Astrocyte of the hippocampus (primary cell): ENCODE measurements around the gene MTHFD2L.
"Not testable (repeated sequence)": the region's sequence is repeated elsewhere in the genome, so short reads cannot be mapped to it uniquely, and the experiment has no call there.

Experiments
- DNase-seq: peaks from one replicate; pipeline ENCODE4 v3.0.0; 2011; ENCODE audit warnings: low read depth, low spot score

Gene MTHFD2L

DNA sequence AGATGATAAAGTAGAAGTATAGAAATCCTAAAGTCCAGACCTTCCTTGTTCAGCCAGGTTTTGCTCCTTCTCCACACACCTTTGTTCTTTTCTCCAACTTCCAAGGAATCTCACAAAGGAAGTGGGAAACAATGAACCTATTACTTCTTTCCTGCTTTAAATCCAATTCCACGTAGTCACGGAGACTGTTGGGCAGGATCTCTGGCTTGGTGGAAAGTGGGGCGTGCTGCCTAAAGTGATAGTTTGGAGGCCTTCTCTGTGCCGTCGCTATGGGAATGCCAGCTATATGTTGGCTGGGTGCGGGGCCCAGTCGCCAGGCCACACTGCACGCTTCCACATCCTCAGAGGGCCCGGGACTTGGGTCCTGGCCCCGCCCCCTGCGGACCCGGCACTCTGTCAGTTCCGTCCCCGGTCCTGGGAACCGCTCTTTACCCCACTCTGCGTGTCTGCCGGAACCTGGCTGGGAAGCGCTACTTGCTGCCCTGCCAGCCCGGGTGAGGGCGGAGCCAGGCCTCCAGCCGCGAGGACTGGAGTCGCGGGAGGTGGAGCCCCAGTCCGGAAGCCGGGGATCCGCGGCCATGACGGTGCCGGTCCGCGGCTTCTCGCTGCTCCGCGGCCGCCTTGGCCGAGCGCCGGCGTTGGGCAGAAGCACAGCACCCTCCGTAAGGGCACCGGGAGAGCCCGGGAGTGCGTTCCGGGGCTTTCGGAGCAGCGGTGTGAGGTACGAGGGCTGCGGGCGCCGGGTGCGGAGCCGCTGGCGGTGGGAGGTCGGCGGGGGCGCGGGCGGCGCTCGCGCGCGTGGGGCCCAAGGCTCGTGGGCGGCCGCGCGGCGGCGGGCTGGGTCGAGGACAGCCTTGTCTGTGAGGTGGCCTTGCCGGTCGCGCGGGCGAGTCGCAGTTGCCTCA, at the start of gene MTHFD2L:
MTHFD2L (plus strand) TSS at position 558 of the 905 bp plus-strand sequence; CDS start at position 579, 21 bp downstream.
- peak; percentile 98 for DNase-seq

GRCh38 chr4:74108457-74109115, 49.3 kb upstream of the MTHFD2L start:
- no peak for DNase-seq

GRCh38 chr4:74109116-74109869, 48.6 kb upstream of the MTHFD2L start:
- DNase-seq, result peak; percentile 92

GRCh38 chr4:74109870-74110605, 47.9 kb upstream of the MTHFD2L start:
- peak; percentile 81 for DNase-seq

GRCh38 chr4:74110670-74111069, 47.2 kb upstream of the MTHFD2L start:
- no peak for DNase-seq

DNA sequence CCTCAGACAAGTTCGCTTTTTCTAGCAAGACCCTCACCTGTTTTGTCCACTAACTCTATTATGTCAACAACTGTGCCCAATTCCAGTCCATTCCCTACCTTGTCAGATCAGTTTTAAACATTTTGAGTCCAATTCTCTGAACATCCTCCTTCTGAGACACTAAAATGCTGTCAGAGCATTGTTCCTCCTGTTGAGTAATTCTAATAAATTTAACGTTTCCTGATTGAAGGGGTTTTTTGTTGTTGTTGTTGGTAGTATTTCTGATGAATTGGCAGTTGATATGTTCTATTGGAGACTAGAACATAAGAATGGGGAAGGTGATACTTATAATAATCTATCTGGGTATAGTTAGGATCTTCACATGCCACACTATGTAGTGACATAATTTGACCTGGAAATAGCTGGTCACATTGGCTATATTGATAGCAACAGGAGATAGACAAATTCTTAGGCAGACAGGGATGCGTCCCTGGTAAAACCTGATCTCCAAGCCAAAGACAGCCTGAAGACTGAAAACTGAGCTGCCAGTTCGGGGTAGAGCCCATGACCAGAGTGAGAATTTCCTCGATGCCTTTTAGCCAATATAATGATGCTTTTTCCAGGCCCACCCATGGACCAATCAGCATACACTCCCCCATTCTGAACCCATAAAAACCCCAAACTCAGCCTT, 46.5 kb upstream of the MTHFD2L start:
- DNase-seq, result no peak

- peak; percentile 64 for DNase-seq
Measured at GRCh38 chr4:74111990-74112389, 45.9 kb upstream of the MTHFD2L start.

DNA sequence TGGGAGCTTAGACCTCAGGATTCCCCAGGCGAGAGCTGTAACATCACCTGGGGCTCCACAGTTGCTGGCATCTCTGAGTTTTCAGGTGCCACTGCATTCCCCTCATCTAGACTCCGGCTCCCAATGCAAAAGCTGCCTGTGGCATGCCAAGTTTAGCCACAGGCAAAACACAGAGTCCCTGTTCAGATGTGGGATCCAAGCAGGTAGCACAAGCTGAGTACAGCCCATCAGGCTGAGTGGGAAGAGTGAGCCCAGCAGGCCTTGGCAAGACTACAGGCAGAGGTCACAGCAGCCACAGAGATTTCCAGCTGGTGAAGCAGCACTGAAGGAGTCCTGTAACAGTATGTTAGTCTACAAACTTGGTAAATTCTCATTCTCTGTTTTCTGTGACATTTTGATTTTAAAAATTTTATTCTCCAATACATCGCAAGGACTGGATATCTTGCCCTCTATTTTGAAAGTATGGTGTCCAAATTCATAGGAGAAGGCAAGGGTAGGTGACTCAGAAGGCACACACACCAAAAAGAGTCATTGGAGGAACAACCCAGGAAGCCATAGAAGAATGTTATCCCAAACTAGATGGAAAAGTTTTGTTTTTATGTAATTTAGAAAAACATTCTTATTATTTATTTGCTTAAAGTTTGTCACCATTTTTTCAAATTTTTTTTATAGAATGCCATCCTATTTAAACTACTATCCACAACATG, 45.4 kb upstream of the MTHFD2L start:
- peak; percentile 61 for DNase-seq

DNA sequence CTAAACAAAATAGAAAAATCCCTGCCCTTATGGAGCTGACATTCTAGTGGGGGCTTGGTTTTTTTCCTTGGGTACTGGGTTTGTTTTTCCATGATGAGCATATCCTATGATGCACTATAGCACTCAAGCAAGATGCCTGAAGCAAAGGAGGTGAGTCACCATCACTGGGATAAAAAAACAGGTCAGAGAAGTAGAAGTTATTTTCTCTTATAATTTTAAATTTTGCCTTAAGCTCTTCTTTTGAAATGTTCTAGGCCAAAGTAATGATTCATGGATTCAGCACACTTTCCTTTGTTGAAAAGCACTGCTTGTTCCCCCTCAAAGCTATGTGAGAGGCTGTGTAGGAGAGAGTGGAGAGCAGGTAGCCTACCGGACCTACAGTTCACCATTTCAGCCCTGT, 43.7 kb upstream of the MTHFD2L start:
- peak; percentile 54 for DNase-seq

DNA sequence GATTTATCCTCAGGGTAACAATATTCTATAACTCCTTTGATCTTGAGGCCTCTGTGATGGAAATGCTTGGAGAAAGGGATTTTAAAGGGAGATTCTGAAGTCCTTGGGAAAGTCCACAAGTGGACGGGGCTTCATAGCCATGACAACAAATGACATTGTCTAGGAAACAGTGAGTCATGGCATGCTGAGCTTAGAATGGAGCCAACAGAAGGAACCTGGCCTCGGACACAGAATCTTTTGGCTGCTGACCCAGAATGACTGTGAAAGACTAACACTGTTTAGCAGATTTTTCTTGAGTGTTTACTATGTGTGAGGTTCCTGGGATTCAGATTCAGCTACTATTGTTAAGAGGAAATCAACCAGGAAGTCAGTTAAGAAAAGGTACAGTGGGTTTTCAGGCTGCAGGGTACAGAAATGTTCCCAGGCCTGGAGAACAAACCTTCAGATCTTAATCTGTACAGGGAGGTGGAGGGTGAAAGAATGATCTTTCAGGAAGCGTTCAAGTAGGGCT, 40.8 kb upstream of the MTHFD2L start:
- DNase-seq, result peak; percentile 97

GRCh38 chr4:74118600-74119338, 39.1 kb upstream of the MTHFD2L start:
- no peak for DNase-seq

DNA sequence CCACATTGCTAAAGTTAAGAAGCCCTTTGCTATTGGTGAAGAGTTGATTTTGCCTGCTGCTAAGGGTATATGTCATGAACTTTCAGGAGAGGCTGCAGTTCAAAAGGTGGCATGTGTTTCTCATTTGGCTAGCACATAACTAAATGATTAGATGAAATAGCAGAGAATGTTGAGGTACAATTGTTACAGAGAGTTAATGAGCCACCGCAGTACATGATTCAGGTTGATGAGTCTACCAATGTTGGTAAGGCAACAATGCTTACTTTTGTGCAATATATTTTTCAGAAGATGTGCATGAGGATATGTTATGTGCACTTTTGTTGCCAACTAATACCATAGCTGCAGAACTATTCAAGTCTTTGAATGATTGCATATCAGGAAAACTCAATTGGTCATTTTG, 37.8 kb upstream of the MTHFD2L start:
- no peak for DNase-seq

DNA sequence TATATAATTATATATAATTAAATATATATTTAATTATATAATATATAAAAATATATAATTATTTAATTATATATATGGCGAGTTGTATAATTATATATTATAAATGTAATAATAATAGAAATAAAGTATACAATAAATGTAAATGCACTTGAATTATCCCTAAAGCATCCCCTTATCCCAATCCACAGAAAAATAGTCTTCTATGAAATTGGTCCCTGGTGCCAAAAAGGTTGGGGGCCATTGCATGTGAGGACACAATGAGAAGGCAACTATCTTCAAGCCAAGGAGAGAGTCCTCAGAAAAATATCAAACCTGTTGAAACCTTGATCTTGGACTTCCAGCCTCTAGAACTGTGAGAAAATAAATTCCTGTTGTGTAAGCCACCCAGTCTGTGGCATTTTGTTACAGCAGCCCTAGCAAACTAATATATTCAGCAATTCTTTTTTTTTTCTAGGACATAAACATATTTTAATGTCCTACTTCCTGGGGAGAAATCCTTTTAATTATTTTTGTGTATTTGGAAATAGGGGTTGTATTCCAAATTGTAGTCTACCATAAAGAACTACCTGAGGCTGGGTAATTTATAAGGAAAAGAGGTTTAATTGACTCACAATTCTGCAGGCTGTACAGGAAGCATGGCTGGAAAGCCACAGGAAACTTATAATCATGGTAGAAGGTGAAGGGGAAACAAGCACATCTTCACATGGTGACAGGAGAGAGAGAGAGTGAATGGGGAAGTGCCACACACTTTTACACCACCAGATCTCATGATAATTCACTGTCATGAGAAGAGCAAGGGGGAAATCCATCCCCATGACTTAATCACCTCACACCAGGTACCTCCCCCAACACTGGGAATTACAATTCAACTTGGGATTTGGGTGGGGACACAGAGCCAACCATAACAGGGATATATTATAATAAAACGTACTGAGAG, 36.0 kb upstream of the MTHFD2L start:
- DNase-seq, result no peak

DNA sequence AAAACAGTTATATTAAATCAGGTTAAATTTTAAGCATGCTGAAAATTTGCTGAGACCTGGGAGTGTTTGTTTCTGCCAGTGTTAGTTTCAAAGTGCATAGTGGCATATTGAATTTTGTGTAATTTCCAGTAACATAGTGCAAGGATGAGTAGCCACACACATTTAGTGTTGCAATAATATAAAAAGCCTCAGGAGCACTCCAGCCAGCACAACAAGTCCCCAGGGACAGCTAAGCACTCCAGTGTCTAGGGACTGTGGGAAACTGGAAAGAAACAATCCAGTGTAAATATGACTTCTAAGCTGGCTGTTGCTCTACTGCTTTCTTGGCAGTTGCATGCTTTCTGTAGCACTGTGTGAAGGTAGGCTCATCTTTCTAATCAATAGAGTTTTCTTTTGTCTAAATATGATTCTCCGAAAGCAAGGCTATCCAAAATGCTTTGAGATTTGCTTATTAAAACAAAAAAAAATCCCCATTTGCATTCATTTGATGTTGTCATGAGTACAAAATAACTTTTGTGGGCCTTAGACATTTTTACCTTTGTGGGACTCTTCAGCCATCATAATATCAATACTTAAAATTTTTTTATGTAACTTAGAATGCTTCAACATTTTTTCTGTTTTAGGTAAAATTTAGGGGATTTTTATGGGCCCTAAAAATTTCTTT, 34.7 kb upstream of the MTHFD2L start:
- DNase-seq, result no peak

- no peak for DNase-seq
Measured at GRCh38 chr4:74125029-74125428, 32.9 kb upstream of the MTHFD2L start.

- no peak for DNase-seq
Measured at GRCh38 chr4:74127745-74128144, 30.2 kb upstream of the MTHFD2L start.

DNA sequence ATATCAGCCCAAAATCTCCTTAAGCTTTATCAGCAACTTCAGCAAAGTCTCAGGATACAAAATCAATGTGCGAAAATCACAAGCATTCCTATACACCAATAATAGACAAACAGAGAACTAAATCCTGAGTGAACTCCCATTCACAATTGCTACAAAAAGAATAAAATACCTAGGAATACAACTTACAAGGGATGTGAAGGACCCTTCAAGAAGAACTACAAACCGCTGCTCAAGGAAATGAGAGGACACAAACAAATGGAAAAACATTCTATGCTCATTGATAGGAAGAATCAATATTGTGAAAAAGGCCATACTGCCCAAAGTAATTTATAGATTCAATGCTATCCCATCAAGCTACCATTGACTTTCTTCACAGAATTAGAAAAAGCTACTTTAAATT, 27.1 kb upstream of the MTHFD2L start:
- DNase-seq, result not testable (repeated sequence)

GRCh38 chr4:74132188-74132587, 25.7 kb upstream of the MTHFD2L start:
- not testable (repeated sequence) for DNase-seq
